ENCODE data around the gene EML3.
"Not testable (repeated sequence)": the region's sequence is repeated elsewhere in the genome, so short reads cannot be mapped to it uniquely, and the experiment has no call there.

EML3 gene

GRCh38 chr11:62612366-62613290, at the start of gene EML3, which contains the start of gene ROM1:
Gene EML3 (minus strand): TSS chr11:62612775. CDS start chr11:62612457, 318 bp downstream.
Gene ROM1 (plus strand): TSS chr11:62613257. CDS start chr11:62613282, 25 bp downstream.
- DNase-seq (ENCODE audit: low spot score) = peak; percentile 90
- no peak for FAIRE-seq

- FAIRE-seq (no peak), DNase-seq (ENCODE audit: low spot score) (no peak)
Measured at GRCh38 chr11:62656796-62657429, 44.3 kb upstream of the EML3 start.

- FAIRE-seq = no peak
- no peak for DNase-seq (ENCODE audit: low spot score)
Measured at GRCh38 chr11:62654297-62654696, 41.7 kb upstream of the EML3 start.

GRCh38 chr11:62652161-62653006, 39.8 kb upstream of the EML3 start:
- DNase-seq (ENCODE audit: low spot score) = no peak
- FAIRE-seq = no peak

GRCh38 chr11:62650283-62650682, 37.7 kb upstream of the EML3 start:
- not testable (repeated sequence) for FAIRE-seq; DNase-seq (ENCODE audit: low spot score)

GRCh38 chr11:62649486-62649885, 36.9 kb upstream of the EML3 start:
- FAIRE-seq = no peak
- no peak for DNase-seq (ENCODE audit: low spot score)

- no peak for FAIRE-seq
- no peak for DNase-seq (ENCODE audit: low spot score)
Measured at GRCh38 chr11:62648967-62649364, 36.4 kb upstream of the EML3 start.

- DNase-seq (ENCODE audit: low spot score) (no peak), FAIRE-seq (no peak)
Measured at GRCh38 chr11:62648185-62648966, 35.8 kb upstream of the EML3 start.

- DNase-seq (ENCODE audit: low spot score) (no peak), FAIRE-seq (no peak)
Measured at GRCh38 chr11:62647609-62648005, 35.0 kb upstream of the EML3 start.

GRCh38 chr11:62646825-62647608, 34.4 kb upstream of the EML3 start:
- FAIRE-seq (no peak), DNase-seq (ENCODE audit: low spot score) (no peak)

- DNase-seq (ENCODE audit: low spot score) = peak; percentile 100
- FAIRE-seq = no peak
Measured at GRCh38 chr11:62645946-62646824, 33.6 kb upstream of the EML3 start, which contains the start of gene GANAB. Gene GANAB (minus strand): TSS chr11:62646613. CDS start chr11:62646599, 14 bp downstream.

- DNase-seq (ENCODE audit: low spot score) (no peak), FAIRE-seq (no peak)
Measured at GRCh38 chr11:62645671-62645945, 33.0 kb upstream of the EML3 start.

- no peak for FAIRE-seq
- DNase-seq (ENCODE audit: low spot score) = no peak
Measured at GRCh38 chr11:62644220-62644619, 31.6 kb upstream of the EML3 start.

- DNase-seq (ENCODE audit: low spot score) (no peak), FAIRE-seq (no peak)
Measured at GRCh38 chr11:62632492-62632891, 19.9 kb upstream of the EML3 start.

- FAIRE-seq = no peak
Measured at GRCh38 chr11:62627713-62628112, 15.1 kb upstream of the EML3 start.

GRCh38 chr11:62622476-62623089, 10.0 kb upstream of the EML3 start:
- no peak for FAIRE-seq

More at GRCh38 chr11:62627713-62628112, 15.1 kb upstream of the EML3 start:
- DNase-seq (ENCODE audit: low spot score) = no peak

GRCh38 chr11:62621567-62622470, 9.2 kb upstream of the EML3 start, which contains the start of gene B3GAT3:
Gene B3GAT3 (minus strand): TSS chr11:62621986. CDS start chr11:62621947, 39 bp downstream.
- no peak for FAIRE-seq
- DNase-seq (ENCODE audit: low spot score) = peak; percentile 99

More at GRCh38 chr11:62622476-62623089, 10.0 kb upstream of the EML3 start:
- no peak for DNase-seq (ENCODE audit: low spot score)
